MM.1S (cell line): ENCODE results near the gene SH3BP5L.
"Not testable (repeated sequence)": the region's sequence is repeated elsewhere in the genome, so short reads cannot be mapped to it uniquely, and the experiment has no call there.

Source experiments
- DNase-seq: peaks from one replicate; pipeline ENCODE4 v3.0.0-alpha.2; 2015
- H2AFZ ChIP-seq: fragments of 300-600 bp; sonication (generic); 2 replicates; pipeline ENCODE4 v1.6.0; 2016; ENCODE audit warnings: antibody characterized with exemption, low read length
- H3F3A ChIP-seq: fragments of 300-600 bp; sonication (generic); 2 replicates; pipeline ENCODE4 v1.6.1; 2016; ENCODE audit warnings: mild to moderate bottlenecking, antibody characterized with exemption, low read length, moderate library complexity, mixed read lengths; ENCODE audit not compliant: insufficient read depth
- H3K27ac ChIP-seq: fragments of 300-600 bp; sonication (generic); 2 replicates; pipeline ENCODE4 v1.5.1; 2016; ENCODE audit warnings: mild to moderate bottlenecking, low read length
- H3K27me3 ChIP-seq: fragments of 300-600 bp; sonication (generic); replicated peaks from 2 replicates; pipeline ENCODE4 v1.6.0; 2016; ENCODE audit warnings: low read length; ENCODE audit not compliant: insufficient read depth
- H3K36me3 ChIP-seq: fragments of 300-600 bp; sonication (generic); replicated peaks from 2 replicates; pipeline ENCODE4 v1.6.1; 2016; ENCODE audit warnings: mild to moderate bottlenecking, low read length, mixed read lengths; ENCODE audit not compliant: insufficient read depth
- H3K4me1 ChIP-seq: fragments of 300-600 bp; sonication (generic); 2 replicates; pipeline ENCODE4 v1.6.1; 2016; ENCODE audit warnings: low read length, mixed read lengths
- H3K4me2 ChIP-seq: fragments of 300-600 bp; sonication (generic); 2 replicates; pipeline ENCODE4 v1.6.0; 2016; ENCODE audit warnings: low read depth, low read length
- H3K4me3 ChIP-seq: fragments of 300-600 bp; sonication (generic); 2 replicates; pipeline ENCODE4 v1.5.1; 2016; ENCODE audit warnings: low read length, mixed read lengths
- H3K79me2 ChIP-seq: fragments of 300-600 bp; sonication (generic); 2 replicates; pipeline ENCODE4 v1.6.1; 2016; ENCODE audit warnings: mixed run types, low read length, mixed read lengths
- H3K9ac ChIP-seq: fragments of 300-600 bp; sonication (generic); 2 replicates; pipeline ENCODE4 v1.6.1; 2016; ENCODE audit warnings: low read length, mixed read lengths
- H3K9me2 ChIP-seq: fragments of 300-600 bp; sonication (generic); replicated peaks from 2 replicates; pipeline ENCODE4 v1.6.1; 2016; ENCODE audit warnings: mild to moderate bottlenecking, low read length, mixed read lengths; ENCODE audit not compliant: insufficient read depth
- H3K9me3 ChIP-seq: fragments of 300-600 bp; sonication (generic); replicated peaks from 2 replicates; pipeline ENCODE4 v1.6.1; 2016; ENCODE audit warnings: mild to moderate bottlenecking, low read length, mixed read lengths; ENCODE audit not compliant: insufficient read depth
- H4K20me1 ChIP-seq: fragments of 300-600 bp; sonication (generic); 2 replicates; pipeline ENCODE4 v1.6.1; 2016; ENCODE audit warnings: mild to moderate bottlenecking, low read length, moderate library complexity, mixed read lengths; ENCODE audit not compliant: insufficient read depth
- CTCF ChIP-seq: fragments of 300-600 bp; sonication (generic); IDR thresholded peaks from 2 replicates; pipeline ENCODE4 v1.5.1; 2016; ENCODE audit warnings: antibody characterized with exemption, low read length, mixed read lengths
- EZH2 ChIP-seq: fragments of 300-600 bp; sonication (generic); optimal IDR thresholded peaks from 2 replicates; pipeline ENCODE3; 2017; ENCODE audit warnings: low read depth, mild to moderate bottlenecking, antibody characterized with exemption, low read length, mixed read lengths
- EZH2phosphoT487 ChIP-seq: fragments of 300-600 bp; sonication (generic); IDR thresholded peaks from 2 replicates; pipeline ENCODE4 v1.6.1; 2018; ENCODE audit warnings: antibody characterized with exemption, low read length

The SH3BP5L gene

DNA sequence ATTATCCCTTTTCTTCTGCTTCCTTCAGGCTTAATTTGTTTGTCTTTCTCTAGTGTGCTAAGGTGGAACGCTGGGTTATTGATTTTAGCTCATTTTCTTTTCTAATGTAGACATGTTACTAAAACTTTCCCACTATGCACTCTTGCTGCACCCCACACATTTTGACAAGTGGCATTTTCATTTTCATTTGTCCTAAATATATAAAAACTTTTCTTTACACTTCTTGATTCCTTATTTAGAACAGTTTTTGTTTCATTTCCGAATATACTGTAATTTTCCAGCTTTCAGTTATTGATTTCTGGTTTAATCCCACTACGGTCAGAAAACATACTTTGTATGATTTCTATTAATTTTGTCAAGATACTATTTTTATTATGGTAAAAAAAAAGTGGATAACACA is 25.3 kb downstream of the SH3BP5L start:
- H3K79me2 ChIP-seq: no peaks in the 10 kb centered on the region
- H3K36me3 ChIP-seq: no peaks in the 10 kb centered on the region
- peak overlapping the region; percentile 52 for H3K4me2 ChIP-seq
- H3K4me1 ChIP-seq: peaks cover 18% of the 10 kb centered on the region
- no peaks in the 10 kb centered on the region for H3K9me3 ChIP-seq
- peak; percentile 33 for DNase-seq
- H3K27me3 ChIP-seq: no peaks in the 10 kb centered on the region
- H3K9me2 ChIP-seq: no peaks in the 10 kb centered on the region
- H4K20me1 ChIP-seq: no peaks in the 10 kb centered on the region
- TF ChIP-seq EZH2 (no peak), CTCF (no peak), EZH2phosphoT487 (no peak)
- no peak overlapping the region for H2AFZ ChIP-seq
- no peak overlapping the region for H3K9ac ChIP-seq
- no peak overlapping the region; the same call in 1 of the 2 replicates for H3K27ac ChIP-seq
- peaks cover 13% of the 10 kb centered on the region for H3F3A ChIP-seq
- peak overlapping the region; percentile 14; the same call in 1 of the 2 replicates for H3K4me3 ChIP-seq

GRCh38 chr1:248798791-248799190 is 26.9 kb downstream of the SH3BP5L start:
- no peaks in the 10 kb centered on the region for H3K36me3 ChIP-seq
- no peaks in the 10 kb centered on the region for H3K27me3 ChIP-seq
- H3K27ac ChIP-seq: no peak overlapping the region
- no peak overlapping the region for H3K4me3 ChIP-seq
- H3K79me2 ChIP-seq: no peaks in the 10 kb centered on the region
- H2AFZ ChIP-seq: no peak overlapping the region
- DNase-seq: no peak
- no peak for TF ChIP-seq EZH2phosphoT487
- TF ChIP-seq CTCF: no peak
- no peak for TF ChIP-seq EZH2
- no peaks in the 10 kb centered on the region for H3K9me2 ChIP-seq
- H4K20me1 ChIP-seq: no peaks in the 10 kb centered on the region
- H3K4me2 ChIP-seq: no peak overlapping the region
- peaks cover 7% of the 10 kb centered on the region for H3K4me1 ChIP-seq
- no peaks in the 10 kb centered on the region for H3K9me3 ChIP-seq
- H3F3A ChIP-seq: no peaks in the 10 kb centered on the region
- no peak overlapping the region for H3K9ac ChIP-seq

DNA sequence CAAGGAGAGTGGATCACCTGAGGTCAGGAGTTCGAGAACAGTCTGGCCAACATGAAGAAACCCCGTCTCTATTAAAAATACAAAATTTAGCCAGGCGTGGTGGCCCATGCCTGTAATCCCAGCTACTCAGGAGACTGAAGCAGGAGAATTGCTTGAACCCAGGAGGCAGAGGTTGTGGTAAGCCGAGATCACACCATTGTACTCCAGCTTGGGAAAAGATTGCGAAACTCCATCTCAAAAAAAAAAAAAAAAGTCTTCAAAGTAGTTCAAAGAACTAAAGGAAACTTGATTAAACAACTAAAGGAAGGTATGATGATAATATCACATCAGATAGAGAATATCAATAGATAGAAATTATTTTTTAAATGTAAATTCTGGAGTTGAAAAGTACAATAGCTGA is 31.1 kb downstream of the SH3BP5L start:
- not testable (repeated sequence) for H3K27ac ChIP-seq, H3K27me3 ChIP-seq, H2AFZ ChIP-seq, H3K79me2 ChIP-seq, H3K9me2 ChIP-seq, H3K9ac ChIP-seq, H3F3A ChIP-seq, H3K36me3 ChIP-seq, H3K4me3 ChIP-seq, H3K4me2 ChIP-seq, H4K20me1 ChIP-seq, DNase-seq, H3K9me3 ChIP-seq, H3K4me1 ChIP-seq

DNA sequence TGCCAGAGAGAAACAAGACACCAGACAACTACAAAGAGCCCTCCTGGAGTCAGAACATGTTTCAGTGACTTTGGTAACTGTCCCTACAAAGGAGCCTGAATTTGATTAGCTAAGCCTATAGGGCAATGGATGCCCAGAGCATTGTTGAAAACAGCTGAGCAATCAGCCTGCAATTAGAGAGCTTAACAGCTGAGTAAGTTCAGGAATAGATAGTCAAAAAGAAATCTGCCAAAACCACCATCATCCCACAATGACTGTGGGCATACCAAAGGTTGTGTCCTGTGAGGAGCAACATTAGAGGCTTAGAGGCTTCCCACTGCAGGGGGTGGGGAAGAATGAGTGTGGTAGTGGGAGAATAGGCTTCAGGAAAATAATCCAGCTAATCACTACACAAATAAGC is 32.1 kb downstream of the SH3BP5L start:
- H3K27me3 ChIP-seq: no peaks in the 10 kb centered on the region
- no peak for DNase-seq
- no peaks in the 10 kb centered on the region for H3K79me2 ChIP-seq
- H3K4me3 ChIP-seq: no peak overlapping the region
- TF ChIP-seq CTCF: no peak
- no peak for TF ChIP-seq EZH2phosphoT487
- TF ChIP-seq EZH2: no peak
- no peaks in the 10 kb centered on the region for H3K9me2 ChIP-seq
- no peaks in the 10 kb centered on the region for H4K20me1 ChIP-seq
- H3K27ac ChIP-seq: no peak overlapping the region
- no peaks in the 10 kb centered on the region for H3F3A ChIP-seq
- no peaks in the 10 kb centered on the region for H3K4me1 ChIP-seq
- no peaks in the 10 kb centered on the region for H3K36me3 ChIP-seq
- H3K4me2 ChIP-seq: no peak overlapping the region
- H3K9ac ChIP-seq: no peak overlapping the region
- no peaks in the 10 kb centered on the region for H3K9me3 ChIP-seq
- no peak overlapping the region for H2AFZ ChIP-seq
